Stomach smooth muscle (tissue), 2 donors: Measurements from ENCODE around the gene AKAP12.

Experiments used
- H3K27ac ChIP-seq: one replicate; pipeline ENCODE4 v1.7.0; 2013; ENCODE audit warnings: mild to moderate bottlenecking, low read length, inconsistent platforms
- H3K27me3 ChIP-seq, 2 donors: one replicate each; pipeline ENCODE4 v1.7.0; 2013; ENCODE audit warnings: low read length in 2 of 2; ENCODE audit not compliant: insufficient read depth in 2 of 2, control insufficient read depth in 1 of 2
- H3K36me3 ChIP-seq, 2 donors: one replicate each; pipeline ENCODE4 v1.7.0; 2013; ENCODE audit warnings: low read length in 2 of 2; ENCODE audit not compliant: control insufficient read depth in 2 of 2, insufficient read depth in 2 of 2
- H3K4me1 ChIP-seq: one replicate; pipeline ENCODE4 v1.7.0; 2013; ENCODE audit warnings: low read length; ENCODE audit not compliant: control insufficient read depth, insufficient read depth
- H3K4me3 ChIP-seq, 2 donors: one replicate each; pipeline ENCODE4 v1.7.0; 2013; ENCODE audit warnings: low read length in 2 of 2
- H3K9ac ChIP-seq, 2 donors: one replicate each; pipeline ENCODE4 v1.7.0; 2013; ENCODE audit warnings: low read length in 2 of 2, mild to moderate bottlenecking in 1 of 2
- H3K9me3 ChIP-seq, 2 donors: one replicate each; pipeline ENCODE4 v1.7.0; 2013; ENCODE audit warnings: low read length in 2 of 2; ENCODE audit not compliant: control insufficient read depth in 2 of 2
- donor health status: healthy.
- donor health status: Pancreatic carcinoma.

The AKAP12 gene

GRCh38 chr6:151280859-151281258 lies 41.1 kb downstream of the AKAP12 start:
- no peaks in the 10 kb centered on the region for H3K36me3 ChIP-seq
- no peaks in the 10 kb centered on the region for H3K27me3 ChIP-seq
- no peaks in the 10 kb centered on the region for H3K9me3 ChIP-seq
- H3K9ac ChIP-seq, result no peak overlapping the region
- H3K4me1 ChIP-seq, result peaks cover 16% of the 10 kb centered on the region
- no peak overlapping the region for H3K27ac ChIP-seq
- H3K4me3 ChIP-seq, result no peak overlapping the region

- Histone ChIP-seq H3K27ac (peak overlapping the region; percentile 18), H3K36me3 (no peaks in the 10 kb centered on the region), H3K9me3 (no peaks in the 10 kb centered on the region), H3K27me3 (no peaks in the 10 kb centered on the region), H3K9ac (no peak overlapping the region), H3K4me1 (peaks cover 23% of the 10 kb centered on the region), H3K4me3 (no peak overlapping the region)
Measured at GRCh38 chr6:151284012-151284411, 44.2 kb downstream of the AKAP12 start.

GRCh38 chr6:151284548-151285017 lies 44.8 kb downstream of the AKAP12 start:
- H3K4me3 ChIP-seq, result no peak overlapping the region
- peak overlapping the region; percentile 20 for H3K27ac ChIP-seq
- no peaks in the 10 kb centered on the region for H3K9me3 ChIP-seq
- no peak overlapping the region for H3K9ac ChIP-seq
- no peaks in the 10 kb centered on the region for H3K36me3 ChIP-seq
- no peaks in the 10 kb centered on the region for H3K27me3 ChIP-seq
- peaks cover 26% of the 10 kb centered on the region for H3K4me1 ChIP-seq

DNA sequence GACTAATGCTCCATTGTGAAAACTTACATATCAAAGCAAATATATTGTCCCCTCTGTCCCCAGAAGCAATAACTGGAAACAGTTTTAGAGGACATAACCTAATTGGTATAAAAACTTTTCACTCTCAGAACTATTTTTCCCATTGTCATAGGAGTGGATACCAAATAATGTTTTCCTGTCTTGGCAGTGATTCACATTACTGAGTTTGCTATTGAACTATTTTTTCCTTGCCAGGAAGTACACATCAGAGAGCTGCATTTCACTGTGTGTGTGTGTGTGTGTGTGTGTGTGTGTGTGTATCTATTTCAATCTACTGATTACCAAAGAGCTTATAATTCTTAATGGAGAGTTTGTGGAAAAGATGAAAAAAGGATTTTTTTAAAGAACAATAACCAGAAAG lies 45.4 kb downstream of the AKAP12 start:
- Histone ChIP-seq H3K4me3 (no peak overlapping the region), H3K9ac (no peak overlapping the region), H3K27me3 (no peaks in the 10 kb centered on the region), H3K4me1 (peaks cover 28% of the 10 kb centered on the region), H3K27ac (peak overlapping the region; percentile 20), H3K36me3 (no peaks in the 10 kb centered on the region), H3K9me3 (no peaks in the 10 kb centered on the region)

DNA sequence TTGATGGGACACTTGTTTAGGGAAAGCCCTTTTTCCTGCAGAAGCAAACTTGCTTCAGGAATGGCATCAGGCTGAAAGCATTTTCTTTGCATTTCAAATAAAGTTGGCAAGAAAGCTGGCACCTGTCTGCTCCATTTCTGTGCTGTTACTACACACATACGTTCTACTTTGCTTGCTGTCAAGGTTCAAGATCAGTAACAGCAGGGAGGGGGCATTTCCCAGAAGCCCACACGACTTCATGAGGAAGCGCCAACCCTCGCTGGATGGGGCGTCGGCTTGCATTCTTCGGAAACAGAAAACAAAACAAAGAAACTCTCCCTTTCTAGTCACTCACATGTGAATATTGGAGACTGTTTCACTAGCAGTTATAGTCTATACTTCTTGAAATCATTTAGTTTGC lies 46.4 kb downstream of the AKAP12 start:
- Histone ChIP-seq H3K36me3 (no peaks in the 10 kb centered on the region), H3K27ac (peak overlapping the region; percentile 53), H3K9ac (peak overlapping the region in 1 of 2 donors; percentile 8), H3K9me3 (no peaks in the 10 kb centered on the region), H3K4me3 (peak overlapping the region in 1 of 2 donors; percentile 35), H3K4me1 (peaks cover 33% of the 10 kb centered on the region), H3K27me3 (no peaks in the 10 kb centered on the region)

- peak overlapping the region in 1 of 2 donors; percentile 5 for H3K4me3 ChIP-seq
- no peaks in the 10 kb centered on the region for H3K36me3 ChIP-seq
- peak overlapping the region; percentile 25 for H3K27ac ChIP-seq
- no peaks in the 10 kb centered on the region for H3K9me3 ChIP-seq
- H3K27me3 ChIP-seq, result no peaks in the 10 kb centered on the region
- H3K9ac ChIP-seq, result peak overlapping the region in 1 of 2 donors; percentile 5
- peaks cover 50% of the 10 kb centered on the region for H3K4me1 ChIP-seq
Measured at GRCh38 chr6:151288712-151289398, 49.1 kb downstream of the AKAP12 start.

GRCh38 chr6:151289399-151290007 lies 49.7 kb downstream of the AKAP12 start:
- no peaks in the 10 kb centered on the region for H3K9me3 ChIP-seq
- no peak overlapping the region for H3K4me3 ChIP-seq
- H3K4me1 ChIP-seq, result peaks cover 56% of the 10 kb centered on the region
- H3K27me3 ChIP-seq, result no peaks in the 10 kb centered on the region
- no peaks in the 10 kb centered on the region for H3K36me3 ChIP-seq
- peak overlapping the region; percentile 26 for H3K27ac ChIP-seq
- peak overlapping the region in 1 of 2 donors; percentile 5 for H3K9ac ChIP-seq

GRCh38 chr6:151290877-151291721 lies 51.3 kb downstream of the AKAP12 start:
- H3K27me3 ChIP-seq, result no peaks in the 10 kb centered on the region
- H3K36me3 ChIP-seq, result no peaks in the 10 kb centered on the region
- H3K9me3 ChIP-seq, result no peaks in the 10 kb centered on the region
- H3K27ac ChIP-seq, result peak overlapping the region; percentile 74
- peak overlapping the region; percentile 9 to 63 for H3K4me3 ChIP-seq
- peak overlapping the region; percentile 82 to 88 for H3K9ac ChIP-seq
- H3K4me1 ChIP-seq, result peaks cover 48% of the 10 kb centered on the region

GRCh38 chr6:151291722-151292059 lies 51.9 kb downstream of the AKAP12 start:
- Histone ChIP-seq H3K36me3 (no peaks in the 10 kb centered on the region), H3K4me1 (peaks cover 43% of the 10 kb centered on the region), H3K4me3 (peak overlapping the region in 1 of 2 donors; percentile 63), H3K9ac (peak overlapping the region; percentile 48 to 88), H3K9me3 (no peaks in the 10 kb centered on the region), H3K27ac (peak overlapping the region; percentile 74), H3K27me3 (no peaks in the 10 kb centered on the region)

GRCh38 chr6:151292974-151293687 lies 53.4 kb downstream of the AKAP12 start:
- Histone ChIP-seq H3K4me3 (no peak overlapping the region), H3K4me1 (peaks cover 43% of the 10 kb centered on the region), H3K9me3 (no peaks in the 10 kb centered on the region), H3K36me3 (no peaks in the 10 kb centered on the region), H3K9ac (peak overlapping the region; percentile 48 to 68), H3K27ac (peak overlapping the region; percentile 74), H3K27me3 (no peaks in the 10 kb centered on the region)
